Adipose tissue (tissue), 3 donors: ENCODE results near the gene SPAG16. TPM values are rescaled to one million over a fixed set of nuclear protein-coding genes. Genes with fewer than 3 reads are reported as not detected.
"Not testable (repeated sequence)": the region's sequence is repeated elsewhere in the genome, so short reads cannot be mapped to it uniquely, and the experiment has no call there.

ENCODE experiments used
- H3K27ac ChIP-seq: one replicate; pipeline ENCODE4 v1.5.1; 2013; ENCODE audit warnings: low read depth, low read length
- WGBS, 3 donors: extraction: QIAGEN DNeasy Blood & Tissue Kit; methylation state at CpG; one replicate each; pipeline ENCODE4 v1.1.7; 2013; 5-methylcytosine and 5-hydroxymethylcytosine counted together
- polyA plus RNA-seq, 3 donors: library from polyadenylated mRNA; stranded (reverse); fragments of 200-250 nt; gene quantifications; one replicate each; pipeline ENCODE4 v1.2.3, GENCODE V29; 2013
- donor health status: healthy with polysubstance abuse.
- donor health status: Bipolar disorder and iron deficiency.
- donor health status: healthy.

SPAG16 gene
- polyA plus RNA-seq, 3 donors, result 8.1 to 22.7 (median 9.9) TPM

DNA sequence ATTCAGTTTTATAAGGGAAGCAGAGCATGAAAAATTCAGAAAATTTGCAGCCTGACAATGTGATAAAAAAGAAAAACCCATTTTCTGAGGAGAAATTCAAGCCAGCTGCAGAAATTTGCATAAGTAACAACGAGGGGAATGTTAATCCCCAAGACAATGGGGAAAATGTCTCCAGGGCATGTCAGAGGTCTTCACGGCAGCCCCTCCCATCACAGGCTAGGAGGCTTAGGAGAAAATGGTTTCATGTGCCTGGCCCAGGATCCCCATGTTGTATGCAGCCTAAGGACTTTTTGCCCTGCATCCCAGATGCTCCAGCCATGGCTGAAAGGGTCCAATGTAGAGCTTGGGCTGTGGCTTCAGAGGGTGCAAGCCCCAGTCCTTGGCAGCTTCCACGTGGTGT is 714.7 kb downstream of the SPAG16 start:
- 51 to 53% (median 53%) methylated on average over 3 of the region's 3 CpGs for WGBS, 3 donors
- H3K27ac ChIP-seq, result not testable (repeated sequence)

- WGBS, 3 donors, result 75 to 93% (median 92%) methylated on average over 6 of the region's 6 CpGs
These were observed 720.2 kb downstream of the SPAG16 start for GRCh38 chr2:214004463-214004862.

GRCh38 chr2:214005337-214005736 is 721.1 kb downstream of the SPAG16 start:
- no peak overlapping the region for H3K27ac ChIP-seq
- 57 to 63% (median 57%) methylated on average over 5 of the region's 5 CpGs for WGBS, 3 donors

More at GRCh38 chr2:214004463-214004862, 720.2 kb downstream of the SPAG16 start:
- H3K27ac ChIP-seq, result no peak overlapping the region

DNA sequence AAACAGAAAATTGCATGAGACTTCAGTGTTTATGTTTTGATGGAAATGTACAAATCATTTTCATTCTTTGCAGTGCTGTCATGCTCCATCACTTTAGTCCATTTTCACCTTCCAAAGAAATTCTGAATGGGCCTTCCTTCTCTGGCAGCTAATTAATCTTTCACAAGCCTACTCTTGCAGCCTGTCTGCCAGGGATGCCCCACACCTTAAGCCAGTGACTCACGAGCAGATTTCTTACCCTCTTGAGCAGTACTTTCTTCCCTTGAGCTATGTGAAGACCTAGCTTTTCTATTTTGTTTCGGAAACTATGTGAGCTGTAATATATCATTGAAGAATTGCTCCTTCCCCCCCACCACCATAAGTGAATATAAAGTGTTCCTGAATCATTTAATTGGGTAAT is 722.3 kb downstream of the SPAG16 start:
- H3K27ac ChIP-seq, result no peak overlapping the region
- 49 to 66% (median 56%) methylated on average over 2 of the region's 2 CpGs for WGBS, 3 donors

- 56 to 72% (median 60%) methylated on average over 3 of the region's 3 CpGs for WGBS, 3 donors
These were observed 727.4 kb downstream of the SPAG16 start for GRCh38 chr2:214011676-214012075.

DNA sequence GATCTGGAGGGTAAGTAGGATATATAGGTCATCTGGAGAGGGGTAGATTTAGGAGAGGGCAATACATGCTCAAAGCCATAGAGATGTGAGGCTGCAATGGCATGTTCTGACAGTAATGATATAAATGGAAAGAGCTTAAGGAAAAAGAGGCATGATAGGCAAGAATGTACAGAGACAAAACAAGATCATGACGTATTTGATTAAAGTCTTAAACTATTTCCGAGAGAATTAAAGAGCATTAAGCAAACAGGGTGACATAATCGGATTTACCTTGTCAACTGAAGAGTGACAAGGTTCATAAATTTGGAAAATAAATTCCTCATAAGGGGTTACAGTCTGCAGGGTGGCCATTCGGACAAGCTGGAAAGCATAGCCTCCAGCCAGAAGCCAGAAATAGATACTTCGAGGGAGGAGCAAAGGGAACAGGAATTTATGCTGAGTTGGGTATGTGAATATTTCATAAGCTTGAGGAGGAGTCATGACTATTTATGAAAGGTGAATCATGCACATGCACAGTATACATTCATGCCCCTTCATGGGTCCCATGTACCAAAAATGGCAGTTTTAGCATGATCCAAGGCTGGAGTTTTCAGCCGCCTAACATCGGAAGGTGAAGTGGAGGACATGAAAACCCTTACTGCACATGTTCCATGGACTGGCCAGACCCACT is 730.4 kb downstream of the SPAG16 start:
- 78 to 88% (median 86%) methylated on average over 7 of the region's 7 CpGs for WGBS, 3 donors
- no peak overlapping the region for H3K27ac ChIP-seq

More at GRCh38 chr2:214011676-214012075, 727.4 kb downstream of the SPAG16 start:
- H3K27ac ChIP-seq, result no peak overlapping the region

DNA sequence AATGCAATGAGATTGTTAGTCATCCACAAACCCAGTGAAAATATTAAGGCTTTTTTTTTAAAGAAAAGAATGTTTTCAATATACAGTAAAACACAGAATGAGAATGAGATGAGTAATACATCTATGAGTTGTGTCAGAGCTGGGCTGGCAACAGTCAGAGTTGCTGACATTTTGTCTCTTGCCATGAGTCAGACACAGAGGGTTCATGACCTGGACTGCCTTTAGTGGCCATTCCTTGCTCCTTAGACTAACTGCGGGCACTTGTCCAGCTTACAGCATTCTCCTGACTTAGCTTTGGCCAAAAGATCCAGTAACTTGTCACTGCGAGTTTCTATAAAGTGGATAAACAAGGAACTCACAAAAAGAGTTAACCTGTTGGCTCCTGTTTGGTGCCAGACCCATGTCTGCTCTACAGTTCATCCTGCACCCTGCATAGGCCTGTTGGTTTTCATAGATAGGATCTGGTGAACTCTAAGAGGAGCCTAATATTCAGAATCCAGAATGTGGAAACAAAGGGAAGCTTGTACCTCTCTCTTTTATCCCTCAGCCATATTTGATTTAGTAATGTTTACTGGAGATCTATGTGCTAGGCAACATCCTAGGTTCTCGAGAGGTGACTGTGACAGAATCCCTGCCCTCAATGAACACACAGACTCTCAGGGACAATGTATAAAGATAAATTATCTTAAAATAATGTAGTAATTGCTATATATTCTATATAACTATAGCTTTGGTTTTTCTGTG is 735.1 kb downstream of the SPAG16 start:
- no peak overlapping the region for H3K27ac ChIP-seq

DNA sequence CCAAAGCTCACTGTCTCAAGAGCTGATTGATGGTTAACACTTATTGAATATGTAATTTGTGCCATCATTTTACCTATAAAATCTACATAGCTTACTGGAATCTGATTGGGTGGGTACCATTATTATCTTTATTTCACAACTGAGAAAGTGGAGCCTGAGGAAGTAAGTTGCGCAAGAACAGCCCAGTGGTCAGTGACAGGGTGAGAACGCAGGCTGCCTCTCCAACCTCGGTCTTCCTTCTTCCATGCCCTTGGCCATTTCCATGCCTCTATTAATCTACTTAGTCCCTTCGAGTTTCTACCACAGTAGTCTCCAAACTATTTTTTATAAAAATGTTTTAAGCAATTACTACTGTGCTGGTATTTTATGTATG is 735.7 kb downstream of the SPAG16 start:
- 72 to 85% (median 77%) methylated on average over 4 of the region's 4 CpGs for WGBS, 3 donors
- H3K27ac ChIP-seq, result no peak overlapping the region

More for the DNA sequence above, 735.1 kb downstream of the SPAG16 start:
- 62 to 78% (median 63%) methylated on average over 3 of the region's 3 CpGs for WGBS, 3 donors

DNA sequence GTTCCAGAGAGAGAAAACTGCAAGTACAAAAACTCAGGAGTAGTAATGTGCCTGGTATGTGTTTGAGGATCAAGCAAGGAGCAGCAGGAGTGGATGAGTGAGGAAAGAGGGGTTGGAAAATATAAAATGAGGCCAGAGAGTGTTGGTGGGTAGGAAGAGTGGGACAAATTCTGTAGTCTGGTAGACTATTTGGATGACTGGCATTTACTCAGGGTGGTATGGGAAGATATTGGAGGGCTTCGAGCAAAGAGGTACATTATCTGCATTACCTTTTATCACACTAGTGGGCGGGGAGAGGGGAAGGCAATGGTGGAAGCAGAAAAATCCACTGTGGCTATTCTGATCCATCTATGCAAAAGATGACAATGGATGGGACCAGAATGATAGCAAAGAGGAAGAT is 744.9 kb downstream of the SPAG16 start:
- no peak overlapping the region for H3K27ac ChIP-seq
- WGBS, 3 donors, result 81 to 89% (median 82%) methylated on average over 2 of the region's 2 CpGs

DNA sequence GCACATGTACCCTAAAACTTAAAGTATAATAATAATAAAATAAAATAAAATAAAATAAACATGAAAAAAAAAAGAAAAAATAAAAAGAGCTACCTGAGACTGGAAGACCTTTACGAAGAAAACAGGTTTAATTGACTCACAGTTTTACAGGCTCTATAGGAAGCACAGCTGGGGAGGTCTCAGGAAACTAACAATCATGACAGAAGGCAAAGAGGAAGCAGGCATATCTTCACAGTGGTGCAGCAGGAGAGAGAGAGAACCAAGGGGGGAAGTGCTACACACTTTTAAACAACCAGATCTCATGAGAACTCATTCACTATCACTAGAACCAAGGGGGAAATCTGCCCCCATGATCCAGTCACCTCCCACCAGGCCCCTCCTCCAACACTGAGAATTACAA is 747.3 kb downstream of the SPAG16 start:
- 36 to 50% (median 50%) methylated on average over 1 of the region's 1 CpG for WGBS, 3 donors
- no peak overlapping the region for H3K27ac ChIP-seq

DNA sequence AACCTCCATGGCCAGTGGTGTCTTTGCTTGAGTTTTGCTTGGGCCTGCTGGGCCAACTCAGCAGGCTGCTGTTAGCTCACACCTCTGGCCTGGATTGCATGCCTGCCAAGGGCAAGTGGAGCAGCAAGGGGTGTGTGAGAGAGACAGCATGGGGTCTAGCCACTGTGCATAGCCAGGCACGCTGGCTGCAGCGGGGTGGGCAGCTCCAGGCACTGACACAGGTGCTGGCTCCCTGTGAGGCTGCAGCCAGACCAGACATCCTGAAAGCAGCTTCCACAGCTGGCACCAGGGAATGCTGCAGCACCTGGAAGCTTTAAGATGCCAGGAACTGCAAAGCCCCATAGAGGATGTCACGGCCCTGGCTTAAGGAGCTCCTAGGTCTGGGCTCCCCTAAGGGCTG is 750.2 kb downstream of the SPAG16 start:
- WGBS, 3 donors, result 76 to 88% (median 78%) methylated on average over 3 of the region's 3 CpGs

DNA sequence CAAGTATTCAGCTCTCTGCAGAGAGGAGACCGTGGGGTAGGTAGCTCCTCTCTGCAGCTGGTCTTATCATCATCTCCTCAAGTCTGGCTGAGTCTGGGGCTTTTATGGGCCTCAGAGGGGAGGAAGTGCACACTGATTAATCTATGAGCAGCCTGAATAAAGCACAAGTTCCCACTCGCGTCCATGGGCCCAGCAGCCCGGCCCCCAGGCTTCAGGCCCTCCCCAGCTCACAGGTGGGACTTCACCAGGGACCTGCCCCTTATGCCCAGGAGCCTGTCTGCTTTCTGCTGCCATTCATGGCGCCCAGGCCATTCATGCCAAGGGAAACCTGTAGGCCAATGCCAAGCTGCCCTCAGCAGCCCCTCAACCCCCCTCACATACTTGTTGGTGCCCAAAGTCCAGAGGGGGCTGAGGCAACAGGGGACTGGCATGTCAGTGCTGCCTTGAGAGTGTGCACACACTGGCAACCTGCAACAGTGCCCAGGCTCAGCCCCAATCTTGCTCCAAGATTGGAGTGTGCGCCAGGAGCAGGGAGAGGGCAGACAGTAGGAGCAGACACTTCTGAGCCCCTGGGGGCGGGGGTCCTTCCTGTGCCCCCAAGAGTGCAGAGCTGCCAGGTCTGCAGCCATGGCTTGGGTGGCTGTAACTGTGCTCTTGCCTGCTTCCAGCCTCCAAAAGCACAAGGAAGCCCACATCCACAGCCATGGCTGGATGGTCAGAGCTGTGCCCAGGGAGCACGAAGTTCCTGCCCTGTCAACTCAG is 751.0 kb downstream of the SPAG16 start:
- H3K27ac ChIP-seq, result no peak overlapping the region
- 82 to 94% (median 85%) methylated on average over 8 of the region's 8 CpGs for WGBS, 3 donors

More for the DNA sequence above, 750.2 kb downstream of the SPAG16 start:
- no peak overlapping the region for H3K27ac ChIP-seq

GRCh38 chr2:214035921-214036320 is 751.7 kb downstream of the SPAG16 start:
- 94 to 100% (median 95%) methylated on average over 2 of the region's 2 CpGs for WGBS, 3 donors
- no peak overlapping the region for H3K27ac ChIP-seq

DNA sequence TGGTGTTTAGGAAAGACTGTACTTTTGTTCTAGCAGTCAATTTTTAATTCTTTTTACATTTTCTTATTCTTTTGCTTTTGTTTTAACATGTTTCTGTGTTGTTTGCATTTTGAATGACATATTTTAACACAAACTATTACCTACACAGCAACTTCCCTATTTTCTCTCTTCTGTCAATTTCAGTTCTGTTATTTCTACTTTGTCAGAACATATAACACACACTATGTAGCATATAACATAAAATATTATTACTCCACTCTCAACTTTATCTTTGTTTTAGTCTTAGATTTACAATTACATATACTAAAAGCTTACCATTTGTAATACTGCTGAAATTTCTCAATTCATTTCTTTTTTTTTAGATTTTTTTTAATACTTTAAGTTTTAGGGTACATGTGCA is 753.9 kb downstream of the SPAG16 start:
- H3K27ac ChIP-seq, result no peak overlapping the region

DNA sequence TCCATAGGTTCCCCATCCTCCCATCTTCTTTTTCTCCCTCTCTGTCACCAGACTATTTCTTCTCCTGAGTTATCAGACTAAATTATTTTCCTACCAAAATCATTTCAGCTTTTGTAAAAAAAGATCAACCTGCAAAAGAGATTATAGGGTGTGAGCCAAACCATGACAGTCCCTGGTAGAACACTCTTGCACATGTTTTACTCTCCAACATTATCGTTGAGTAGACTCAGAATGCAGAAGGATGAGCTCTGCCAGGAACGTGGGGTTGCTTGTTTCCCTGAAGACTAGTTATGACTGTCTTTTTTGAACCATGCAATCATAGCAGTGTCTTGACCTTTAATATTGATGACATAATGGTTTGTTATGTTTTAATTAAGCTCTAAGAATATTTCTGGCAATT is 766.5 kb downstream of the SPAG16 start:
- WGBS, 3 donors, result 55 to 72% (median 59%) methylated on average over 2 of the region's 2 CpGs
- no peak overlapping the region for H3K27ac ChIP-seq

- WGBS, 3 donors, result 69 to 85% (median 79%) methylated on average over 1 of the region's 1 CpG
These were observed 767.3 kb downstream of the SPAG16 start for GRCh38 chr2:214051585-214051984.

GRCh38 chr2:214052235-214052634 is 768.0 kb downstream of the SPAG16 start:
- no peak overlapping the region for H3K27ac ChIP-seq
- 57 to 65% (median 65%) methylated on average over 5 of the region's 5 CpGs for WGBS, 3 donors

More at GRCh38 chr2:214051585-214051984, 767.3 kb downstream of the SPAG16 start:
- no peak overlapping the region for H3K27ac ChIP-seq

- H3K27ac ChIP-seq, result no peak overlapping the region
- 50 to 76% (median 73%) methylated on average over 2 of the region's 2 CpGs for WGBS, 3 donors
These were observed 773.7 kb downstream of the SPAG16 start for GRCh38 chr2:214057986-214058385.

GRCh38 chr2:214062279-214062678 is 778.0 kb downstream of the SPAG16 start:
- WGBS, 3 donors, result 84 to 91% (median 85%) methylated on average over 5 of the region's 5 CpGs
- H3K27ac ChIP-seq, result not testable (repeated sequence)
